Neural cell (in vitro differentiated cells): ENCODE results near the gene BRIP1. TPM values are rescaled to one million over a fixed set of nuclear protein-coding genes. Genes with fewer than 3 reads are reported as not detected.

Source experiments
- H2AFZ ChIP-seq: fragments of 200-600, 300-800 bp; sonication (generic), shearing (Covaris generic); 2 replicates; pipeline ENCODE4 v1.6.0; 2014; ENCODE audit warnings: low read depth, mild to moderate bottlenecking, antibody characterized with exemption, low read length, moderate library complexity
- H3F3A ChIP-seq: fragments of 200-600 bp; shearing (Covaris generic); 2 replicates; pipeline ENCODE4 v1.6.1; 2016; ENCODE audit warnings: mild to moderate bottlenecking, moderate library complexity, mixed read lengths, antibody characterized with exemption, low read length; ENCODE audit not compliant: insufficient read depth, poor library complexity, severe bottlenecking
- H3K27ac ChIP-seq: fragments of 200-600, 300-800 bp; sonication (generic), shearing (Covaris generic); 2 replicates; pipeline ENCODE4 v1.5.1; 2014; ENCODE audit warnings: mild to moderate bottlenecking, low read length, moderate library complexity
- H3K27me3 ChIP-seq: fragments of 300-800, 200-600 bp; sonication (generic), shearing (Covaris generic); 2 replicates; pipeline ENCODE4 v1.6.0; 2014; ENCODE audit warnings: mild to moderate bottlenecking, low read depth, low read length, moderate library complexity; ENCODE audit not compliant: insufficient read depth
- H3K36me3 ChIP-seq: fragments of 300-800, 200-600 bp; sonication (generic), shearing (Covaris generic); 2 replicates; pipeline ENCODE4 v1.5.1; 2014; ENCODE audit warnings: mild to moderate bottlenecking, antibody characterized with exemption, low read length, moderate library complexity; ENCODE audit not compliant: insufficient read depth
- H3K4me2 ChIP-seq: fragments of 300-800, 200-600 bp; sonication (generic), shearing (Covaris generic); 2 replicates; pipeline ENCODE4 v1.6.0; 2014; ENCODE audit warnings: mild to moderate bottlenecking, low read length
- H3K4me3 ChIP-seq: fragments of 300-800, 200-600 bp; sonication (generic), shearing (Covaris generic); 2 replicates; pipeline ENCODE4 v1.5.1; 2014; ENCODE audit warnings: mild to moderate bottlenecking, low read length, moderate library complexity
- H3K79me2 ChIP-seq: fragments of 200-600 bp; shearing (Covaris generic); replicated peaks from 2 replicates; pipeline ENCODE4 v1.6.0; 2014; ENCODE audit warnings: mild to moderate bottlenecking, low read length, moderate library complexity; ENCODE audit not compliant: insufficient read depth
- H3K9ac ChIP-seq: fragments of 300-800, 200-600 bp; sonication (generic), shearing (Covaris generic); 2 replicates; pipeline ENCODE4 v1.6.1; 2016; ENCODE audit warnings: mild to moderate bottlenecking, low read length, mixed read lengths
- H3K9me2 ChIP-seq: fragments of 200-600 bp; shearing (Covaris generic); 2 replicates; pipeline ENCODE4 v1.6.1; 2016; ENCODE audit warnings: mild to moderate bottlenecking, low read length, mixed read lengths; ENCODE audit not compliant: insufficient read depth
- H3K9me3 ChIP-seq: fragments of 200-600, 300-800 bp; sonication (generic), shearing (Covaris generic); 2 replicates; pipeline ENCODE4 v1.6.1; 2016; ENCODE audit warnings: mild to moderate bottlenecking, mixed run types, low read length, moderate library complexity, mixed read lengths
- H4K20me1 ChIP-seq: fragments of 200-600 bp; shearing (Covaris generic); 2 replicates; pipeline ENCODE4 v1.6.1; 2016; ENCODE audit warnings: mild to moderate bottlenecking, mixed run types; ENCODE audit not compliant: insufficient read depth
- CTCF ChIP-seq: fragments of 450-650 bp; IDR thresholded peaks from 2 replicates; pipeline ENCODE4 v1.5.1; 2014; ENCODE audit warnings: antibody characterized with exemption, mild to moderate bottlenecking, moderate library complexity; ENCODE audit not compliant: poor library complexity, severe bottlenecking
- EP300 ChIP-seq: fragments of 450-650 bp; conservative IDR thresholded peaks from 2 replicates; pipeline ENCODE4 v1.6.1; 2014; ENCODE audit warnings: antibody characterized with exemption, mild to moderate bottlenecking, moderate library complexity; ENCODE audit not compliant: poor library complexity, severe bottlenecking
- EZH2 ChIP-seq: fragments of 200-600, 300-800 bp; shearing (Covaris generic), sonication (generic); IDR thresholded peaks from 2 replicates; pipeline ENCODE4 v1.6.1; 2014; ENCODE audit warnings: antibody characterized with exemption, low read length, borderline replicate concordance, mild to moderate bottlenecking; ENCODE audit not compliant: insufficient read depth, poor library complexity, severe bottlenecking
- MXI1 ChIP-seq: fragments of 450-650 bp; conservative IDR thresholded peaks from 2 replicates; pipeline ENCODE4 v1.6.1; 2014; ENCODE audit warnings: antibody characterized with exemption, mild to moderate bottlenecking; ENCODE audit not compliant: poor library complexity, severe bottlenecking
- POLR2AphosphoS5 ChIP-seq: IDR thresholded peaks from 2 replicates; pipeline ENCODE4 v1.6.1; 2012
- RAD21 ChIP-seq: fragments of 450-650 bp; conservative IDR thresholded peaks from 2 replicates; pipeline ENCODE4 v1.6.1; 2014; ENCODE audit warnings: antibody characterized with exemption, mild to moderate bottlenecking, moderate library complexity
- REST ChIP-seq: IDR thresholded peaks from 2 replicates; pipeline ENCODE4 v1.6.1; 2012; ENCODE audit warnings: borderline replicate concordance
- SMC3 ChIP-seq: fragments of 450-650 bp; conservative IDR thresholded peaks from 2 replicates; pipeline ENCODE4 v1.6.1; 2014; ENCODE audit warnings: antibody characterized with exemption, mild to moderate bottlenecking, moderate library complexity; ENCODE audit not compliant: poor library complexity
- TAF1 ChIP-seq: IDR thresholded peaks from 2 replicates; pipeline ENCODE4 v1.6.1; 2012; ENCODE audit warnings: low read depth
- polyA plus RNA-seq: library from polyadenylated mRNA; depleted of rRNA; stranded (reverse); fragments of >200 nt; gene quantifications from 2 replicates; pipeline ENCODE4 v1.2.3, GENCODE V29; 2014

Gene BRIP1
- polyA plus RNA-seq, 1 donor from 2014 or later: 0.47 TPM

GRCh38 chr17:61638087-61638486, 225.2 kb downstream of the BRIP1 start:
- Histone ChIP-seq H3K36me3 (no peaks in the 10 kb centered on the region), H3K79me2 (no peaks in the 10 kb centered on the region), H4K20me1 (no peaks in the 10 kb centered on the region), H3K9ac (no peak overlapping the region), H3K27me3 (no peaks in the 10 kb centered on the region), H3K9me3 (no peaks in the 10 kb centered on the region), H3K9me2 (no peaks in the 10 kb centered on the region), H2AFZ (no peak overlapping the region), H3F3A (no peaks in the 10 kb centered on the region), H3K27ac (no peak overlapping the region), H3K4me3 (no peak overlapping the region), H3K4me2 (no peak overlapping the region)
- TF ChIP-seq RAD21 (no peak), EP300 (no peak), SMC3 (no peak), CTCF (no peak)

GRCh38 chr17:61635913-61636432, 227.4 kb downstream of the BRIP1 start:
- Histone ChIP-seq H3K9me3 (no peaks in the 10 kb centered on the region), H3K27ac (no peak overlapping the region), H3K79me2 (no peaks in the 10 kb centered on the region), H2AFZ (no peak overlapping the region), H4K20me1 (no peaks in the 10 kb centered on the region), H3K9me2 (no peaks in the 10 kb centered on the region), H3K4me3 (no peak overlapping the region), H3F3A (no peaks in the 10 kb centered on the region), H3K36me3 (no peaks in the 10 kb centered on the region), H3K4me2 (no peak overlapping the region), H3K9ac (no peak overlapping the region), H3K27me3 (no peaks in the 10 kb centered on the region)
- no peak for TF ChIP-seq POLR2AphosphoS5
- no peak for TF ChIP-seq TAF1
- no peak for TF ChIP-seq MXI1
- TF ChIP-seq EZH2: no peak
- TF ChIP-seq CTCF: peak; percentile 52
- peak; percentile 63 for TF ChIP-seq SMC3
- no peak for TF ChIP-seq EP300
- peak; percentile 62 for TF ChIP-seq RAD21
- no peak for TF ChIP-seq REST
